HG03575 (cell line): Measurements from ENCODE around the gene LRRFIP2.
"Not testable (repeated sequence)": the region's sequence is repeated elsewhere in the genome, so short reads cannot be mapped to it uniquely, and the experiment has no call there.

Experiments
- ATAC-seq: cut with Tn5 transposase; IDR thresholded peaks from one replicate; pipeline ENCODE4 v1.9.1; 2021; ENCODE audit not compliant: unreplicated experiment, insufficient number of reproducible peaks, low FRiP score; ENCODE audit errors: extremely low read depth

LRRFIP2 gene

DNA sequence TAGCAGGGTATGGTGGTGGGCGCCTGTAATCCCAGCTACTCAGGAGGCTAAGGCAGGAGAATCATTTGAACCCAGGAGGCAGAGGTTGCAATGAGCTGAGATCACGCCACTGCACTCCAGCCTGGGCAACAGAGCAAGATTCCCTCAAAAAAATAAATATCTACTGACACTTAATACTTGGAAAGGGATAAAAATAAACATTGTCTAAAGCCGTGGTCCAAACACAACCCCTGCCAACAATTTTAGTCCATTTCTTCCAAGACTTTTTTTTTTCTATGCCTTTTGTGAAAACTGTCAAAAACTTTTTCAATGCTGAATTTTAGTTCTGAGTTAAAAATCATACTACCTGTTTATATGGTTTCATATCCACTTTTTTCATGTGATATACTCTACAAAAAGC lies 131.7 kb downstream of the LRRFIP2 start:
- not testable (repeated sequence) for ATAC-seq

GRCh38 chr3:37041546-37042195 lies 132.7 kb downstream of the LRRFIP2 start:
- ATAC-seq, result no peak

DNA sequence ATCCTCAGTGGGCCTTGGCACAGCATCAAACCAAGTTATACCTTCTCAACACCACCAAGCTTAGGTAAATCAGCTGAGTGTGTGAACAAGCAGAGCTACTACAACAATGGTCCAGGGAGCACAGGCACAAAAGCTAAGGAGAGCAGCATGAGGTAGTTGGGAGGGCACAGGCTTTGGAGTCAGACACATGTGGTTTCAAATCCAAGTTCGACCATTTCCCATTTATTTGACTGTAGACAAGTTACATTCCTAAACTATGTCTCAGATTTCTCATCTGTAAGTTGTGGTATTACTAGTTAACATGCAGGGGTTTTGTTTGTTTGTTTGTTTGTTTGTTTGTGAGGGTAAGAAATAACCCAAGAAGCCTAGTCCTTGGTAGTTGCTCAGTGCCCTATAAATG lies 134.2 kb downstream of the LRRFIP2 start:
- no peak for ATAC-seq

- no peak for ATAC-seq
These were observed 135.1 kb downstream of the LRRFIP2 start for GRCh38 chr3:37039161-37039846.

DNA sequence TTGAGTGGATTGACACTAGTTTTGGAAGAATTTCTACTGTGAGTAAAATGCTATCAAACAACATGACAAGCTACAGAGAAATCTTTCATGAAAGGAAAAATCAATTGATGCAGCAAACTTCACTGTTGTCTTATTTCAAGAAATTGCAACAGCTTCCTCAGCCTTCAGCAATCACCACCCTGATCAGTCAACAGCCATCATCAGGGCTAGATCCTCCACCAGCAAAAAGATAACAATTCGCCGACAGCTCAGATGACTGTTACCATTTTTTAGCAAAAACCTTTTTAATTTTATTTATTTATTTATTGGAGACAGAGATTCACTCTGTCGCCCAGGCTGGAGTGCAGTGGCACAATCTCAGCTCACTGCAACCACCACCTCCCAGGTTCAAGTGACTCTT lies 137.0 kb downstream of the LRRFIP2 start:
- ATAC-seq, result no peak

GRCh38 chr3:37032961-37033360 lies 141.4 kb downstream of the LRRFIP2 start:
- no peak for ATAC-seq

DNA sequence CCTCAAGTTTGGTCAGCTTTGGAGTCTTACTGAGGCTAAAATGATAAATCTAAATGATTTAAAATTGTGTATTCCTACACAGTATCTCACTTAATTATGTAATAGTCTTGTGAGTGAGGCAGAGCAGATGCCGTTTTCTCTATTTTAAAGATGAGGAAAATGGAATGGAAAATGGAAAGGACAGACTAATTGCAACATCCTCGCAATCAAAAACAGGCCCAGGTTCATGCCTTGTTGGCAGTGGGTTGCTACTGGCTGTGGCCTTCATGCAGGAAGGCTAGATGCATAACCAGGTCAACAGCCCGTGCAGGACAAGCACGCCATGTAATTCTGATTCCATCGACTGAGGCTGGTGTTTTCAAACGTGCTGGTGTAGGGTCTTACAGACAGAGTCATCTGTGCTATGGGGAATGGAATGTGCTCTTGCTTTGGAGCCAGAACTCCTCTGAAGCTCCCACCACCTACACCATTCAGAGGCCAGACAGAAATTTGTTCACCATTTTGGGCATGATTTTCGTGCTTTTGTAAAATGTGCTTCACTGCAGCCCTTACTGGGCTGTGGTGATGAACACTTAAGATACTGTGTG lies 143.2 kb downstream of the LRRFIP2 start:
- ATAC-seq, result no peak

GRCh38 chr3:37030588-37030987 lies 143.8 kb downstream of the LRRFIP2 start:
- ATAC-seq, result no peak

GRCh38 chr3:37029516-37030163 lies 144.7 kb downstream of the LRRFIP2 start:
- ATAC-seq, result no peak

GRCh38 chr3:37029111-37029510 lies 145.3 kb downstream of the LRRFIP2 start:
- no peak for ATAC-seq

- ATAC-seq, result no peak
These were observed 146.1 kb downstream of the LRRFIP2 start for GRCh38 chr3:37028329-37028728.

- ATAC-seq, result no peak
These were observed 147.5 kb downstream of the LRRFIP2 start for GRCh38 chr3:37026851-37027250.

- ATAC-seq, result no peak
These were observed 148.6 kb downstream of the LRRFIP2 start for GRCh38 chr3:37025561-37026335.

DNA sequence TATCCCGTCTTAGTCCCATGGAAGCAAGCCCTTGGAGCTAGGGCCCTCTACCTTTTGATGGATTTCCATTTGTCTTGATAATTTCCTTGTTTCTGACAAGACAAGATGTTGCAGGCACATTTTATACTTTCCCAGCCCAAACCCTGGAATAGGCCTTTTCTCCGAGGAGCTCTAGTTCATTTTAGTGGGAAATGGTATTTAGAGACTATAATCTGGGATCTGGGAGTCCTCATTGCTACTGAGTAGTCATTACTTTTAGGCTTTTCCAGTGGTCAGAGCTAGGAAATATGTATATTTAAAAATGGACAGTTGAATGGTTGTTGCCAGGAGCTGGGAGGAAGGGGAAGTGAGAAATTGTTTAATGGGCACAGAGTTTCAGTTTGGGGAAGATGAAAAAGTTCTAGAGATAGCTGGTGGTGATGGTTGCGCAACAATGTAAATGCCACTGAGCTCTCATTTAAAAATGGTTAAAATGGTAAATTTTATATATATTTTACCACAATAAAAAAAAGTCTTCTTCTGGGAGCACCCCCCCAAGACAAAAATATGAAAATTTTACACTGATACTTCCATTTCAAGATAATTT lies 149.5 kb downstream of the LRRFIP2 start:
- no peak for ATAC-seq

- ATAC-seq, result no peak
These were observed 150.3 kb downstream of the LRRFIP2 start for GRCh38 chr3:37024092-37024491.

DNA sequence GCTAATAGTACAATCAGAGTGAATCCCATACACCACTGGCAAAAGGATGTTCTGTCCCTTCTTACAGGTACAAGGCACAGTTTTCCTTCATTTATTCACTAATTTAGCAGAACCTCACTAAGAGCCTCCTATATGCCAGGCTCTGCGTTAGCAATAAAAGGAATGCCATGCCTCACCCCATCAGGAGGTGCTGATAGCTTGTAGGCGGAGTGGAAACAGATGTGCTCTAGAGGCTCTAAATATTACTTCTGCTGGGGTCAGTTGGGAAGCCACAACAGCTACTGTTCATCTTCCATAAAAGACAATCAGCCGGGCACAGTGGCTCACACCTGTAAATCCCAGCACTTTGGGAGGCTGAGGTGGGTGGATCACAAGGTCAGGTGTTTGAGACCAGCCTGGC lies 156.7 kb downstream of the LRRFIP2 start:
- no peak for ATAC-seq

DNA sequence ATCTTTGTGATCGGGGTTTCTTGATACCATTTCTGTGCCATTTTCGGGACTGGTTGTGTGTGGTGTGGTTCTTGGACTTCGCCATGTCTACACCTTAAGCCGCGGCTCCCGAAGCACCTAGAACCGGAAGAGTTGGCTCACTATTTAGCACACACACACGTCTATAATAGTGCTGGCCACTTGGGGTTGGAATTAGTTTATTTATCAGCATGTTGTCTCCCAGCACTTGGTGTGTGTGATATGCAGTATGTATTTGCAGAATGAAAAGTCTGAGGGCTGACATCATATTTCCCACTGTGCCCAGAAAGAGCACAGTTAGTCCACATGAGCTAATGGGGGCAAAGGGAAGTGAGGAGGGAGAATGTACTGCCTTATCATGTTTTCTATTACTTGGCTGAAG lies 157.5 kb downstream of the LRRFIP2 start:
- ATAC-seq, result no peak

DNA sequence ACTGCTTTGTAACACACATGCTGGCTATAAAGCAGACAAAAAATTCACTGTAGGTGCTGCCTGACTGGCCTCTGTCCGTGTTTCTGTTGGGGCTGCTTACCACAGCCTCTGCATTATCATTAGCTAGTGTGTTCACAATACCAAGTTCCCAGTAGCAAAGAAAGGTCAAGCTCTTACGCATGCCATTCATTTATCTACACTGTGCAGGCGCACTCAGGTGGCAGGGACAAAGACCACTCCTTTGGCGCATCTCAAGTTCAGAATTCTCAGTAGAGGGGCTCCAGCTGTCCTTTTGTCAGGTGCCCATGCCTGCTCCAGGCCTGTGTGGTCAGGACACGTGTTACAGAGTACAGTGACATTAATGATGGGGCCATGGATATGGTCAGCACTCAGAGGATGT lies 158.7 kb downstream of the LRRFIP2 start:
- ATAC-seq, result no peak

DNA sequence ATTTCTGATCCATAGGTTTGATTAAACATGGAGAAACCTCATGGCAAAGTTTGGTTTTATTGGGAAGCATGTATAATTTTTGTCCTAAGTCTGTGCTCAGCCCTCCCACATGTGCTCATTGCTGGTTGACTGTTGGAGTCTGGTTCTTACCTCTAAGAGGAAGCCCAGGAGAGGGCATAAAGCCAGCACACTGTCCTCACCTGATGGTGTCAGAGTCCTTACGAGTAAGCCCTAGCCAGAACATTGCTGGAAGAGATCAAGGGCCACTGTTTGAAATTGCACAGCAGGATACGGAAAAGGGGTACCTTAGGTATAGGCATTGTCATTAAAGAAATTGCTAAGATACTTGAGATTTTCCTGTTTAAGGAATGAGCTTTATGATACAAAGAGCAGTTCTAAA lies 159.8 kb downstream of the LRRFIP2 start:
- ATAC-seq, result no peak
